Measurements from ENCODE around the gene NPY4R2. TPM values are rescaled to one million over a fixed set of nuclear protein-coding genes. Genes with fewer than 3 reads are reported as not detected.
A peak's percentile ranks its signal among the peaks of the same experiment; 100 is the strongest.
"Not testable (repeated sequence)": the region's sequence is repeated elsewhere in the genome, so short reads cannot be mapped to it uniquely, and the experiment has no call there.

Gene NPY4R2
- total RNA-seq, 2 donors from 2014 or later = 0.24 TPM; not detected in 1

DNA sequence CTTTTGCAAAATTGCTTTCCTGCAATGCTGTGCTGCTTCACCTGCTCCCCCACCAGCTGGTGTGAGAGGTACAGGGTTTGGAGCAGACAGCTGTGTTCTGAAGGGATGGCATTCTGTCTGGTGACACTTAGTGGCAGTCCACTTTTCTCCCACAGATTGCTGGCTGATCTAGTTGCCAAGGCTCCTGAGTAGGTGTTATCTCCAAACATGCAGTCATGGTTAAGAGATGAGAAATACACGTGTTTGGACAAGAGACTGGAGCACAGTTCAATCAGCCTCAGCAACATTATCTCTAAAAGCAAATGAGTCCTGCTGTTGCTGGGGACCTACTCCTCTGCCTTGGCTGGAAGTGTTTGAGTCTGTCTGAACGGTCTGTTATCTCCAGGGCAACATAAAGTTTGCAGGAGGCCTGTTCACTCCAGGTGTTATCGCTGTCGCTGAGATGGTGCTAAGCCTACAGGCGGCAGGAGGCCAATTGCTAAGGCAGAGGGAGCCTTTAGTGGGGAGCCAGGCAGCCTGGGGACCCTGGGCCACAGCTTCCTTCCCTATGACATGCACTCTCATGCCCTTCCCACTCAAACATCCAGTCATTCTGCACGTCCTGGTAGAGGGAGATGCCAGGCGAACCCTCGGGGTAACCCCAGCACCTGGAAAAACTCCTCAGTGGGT lies 24.0 kb downstream of the NPY4R2 start:
- not testable (repeated sequence) for H3K27me3 Mint-ChIP-seq (ENCODE audit: insufficient read depth); H3K4me1 ChIP-seq (ENCODE audit: control insufficient read depth, insufficient read depth, low read length); H3K9me3 ChIP-seq (ENCODE audit: control insufficient read depth, low read length); H3K4me3 ChIP-seq (ENCODE audit: low read length); H3K9me3 Mint-ChIP-seq; H3K27ac ChIP-seq (ENCODE audit: low read depth, low read length); H3K27me3 ChIP-seq (ENCODE audit: control insufficient read depth, insufficient read depth, low read length, poor library complexity, severe bottlenecking); H3K36me3 Mint-ChIP-seq (ENCODE audit: low read depth); H3K4me3 Mint-ChIP-seq; H3K9ac ChIP-seq (ENCODE audit: extremely low read depth, low read length, poor library complexity, severe bottlenecking); H3K36me3 ChIP-seq (ENCODE audit: control insufficient read depth, insufficient read depth, low read length)
- H3K4me1 Mint-ChIP-seq = peaks cover 11% of the 10 kb centered on the region
- H3K27ac Mint-ChIP-seq = peak overlapping the region; percentile 79
- 63% methylated on average over 3 of the region's 8 CpGs; no CpG with 5 or more reads in 1 of the 2 experiments for WGBS, 2 experiments (ENCODE audit: insufficient coverage in 1 of 2, insufficient read length in 1 of 2)
- peak; percentile 52 for DNase-seq

GRCh38 chr10:47943328-47943727 lies 24.9 kb downstream of the NPY4R2 start:
- H3K9ac ChIP-seq (ENCODE audit: extremely low read depth, low read length, poor library complexity, severe bottlenecking); H3K27me3 Mint-ChIP-seq (ENCODE audit: insufficient read depth); H3K27ac ChIP-seq (ENCODE audit: low read depth, low read length); H3K4me3 Mint-ChIP-seq; H3K4me1 ChIP-seq (ENCODE audit: control insufficient read depth, insufficient read depth, low read length); H3K36me3 ChIP-seq (ENCODE audit: control insufficient read depth, insufficient read depth, low read length); H3K27me3 ChIP-seq (ENCODE audit: control insufficient read depth, insufficient read depth, low read length, poor library complexity, severe bottlenecking); H3K9me3 Mint-ChIP-seq; H3K9me3 ChIP-seq (ENCODE audit: control insufficient read depth, low read length); H3K27ac Mint-ChIP-seq; DNase-seq; H3K36me3 Mint-ChIP-seq (ENCODE audit: low read depth); H3K4me3 ChIP-seq (ENCODE audit: low read length): not testable (repeated sequence)
- peaks cover 11% of the 10 kb centered on the region for H3K4me1 Mint-ChIP-seq
- WGBS, 2 experiments (ENCODE audit: insufficient coverage in 1 of 2, insufficient read length in 1 of 2) = no CpG with 5 or more reads among the region's 4 CpGs

GRCh38 chr10:47947424-47947823 lies 29.0 kb downstream of the NPY4R2 start:
- H3K4me3 Mint-ChIP-seq; H3K4me1 ChIP-seq (ENCODE audit: control insufficient read depth, insufficient read depth, low read length); H3K4me3 ChIP-seq (ENCODE audit: low read length); H3K27ac Mint-ChIP-seq; H3K27me3 ChIP-seq (ENCODE audit: control insufficient read depth, insufficient read depth, low read length, poor library complexity, severe bottlenecking); H3K36me3 ChIP-seq (ENCODE audit: control insufficient read depth, insufficient read depth, low read length); H3K9me3 ChIP-seq (ENCODE audit: control insufficient read depth, low read length); H3K36me3 Mint-ChIP-seq (ENCODE audit: low read depth); DNase-seq; H3K27ac ChIP-seq (ENCODE audit: low read depth, low read length); H3K9me3 Mint-ChIP-seq; H3K4me1 Mint-ChIP-seq; H3K27me3 Mint-ChIP-seq (ENCODE audit: insufficient read depth); H3K9ac ChIP-seq (ENCODE audit: extremely low read depth, low read length, poor library complexity, severe bottlenecking): not testable (repeated sequence)
- no CpG with 5 or more reads among the region's 1 CpG for WGBS, 2 experiments (ENCODE audit: insufficient coverage in 1 of 2, insufficient read length in 1 of 2)

- H3K36me3 Mint-ChIP-seq (ENCODE audit: low read depth); H3K27ac ChIP-seq (ENCODE audit: low read depth, low read length); H3K4me3 ChIP-seq (ENCODE audit: low read length); H3K4me1 Mint-ChIP-seq; H3K4me1 ChIP-seq (ENCODE audit: control insufficient read depth, insufficient read depth, low read length); H3K4me3 Mint-ChIP-seq; H3K9me3 ChIP-seq (ENCODE audit: control insufficient read depth, low read length); H3K36me3 ChIP-seq (ENCODE audit: control insufficient read depth, insufficient read depth, low read length); H3K27ac Mint-ChIP-seq; H3K9ac ChIP-seq (ENCODE audit: extremely low read depth, low read length, poor library complexity, severe bottlenecking); H3K27me3 Mint-ChIP-seq (ENCODE audit: insufficient read depth); H3K27me3 ChIP-seq (ENCODE audit: control insufficient read depth, insufficient read depth, low read length, poor library complexity, severe bottlenecking); H3K9me3 Mint-ChIP-seq: not testable (repeated sequence)
- DNase-seq = peak; percentile 28
- 94% methylated on average over 7 of the region's 8 CpGs; no CpG with 5 or more reads in 1 of the 2 experiments for WGBS, 2 experiments (ENCODE audit: insufficient coverage in 1 of 2, insufficient read length in 1 of 2)
Observed at GRCh38 chr10:47957158-47957557, 38.7 kb downstream of the NPY4R2 start.

- not testable (repeated sequence) for H3K36me3 ChIP-seq (ENCODE audit: control insufficient read depth, insufficient read depth, low read length); H3K4me1 ChIP-seq (ENCODE audit: control insufficient read depth, insufficient read depth, low read length); H3K27me3 Mint-ChIP-seq (ENCODE audit: insufficient read depth); H3K4me3 Mint-ChIP-seq; H3K4me3 ChIP-seq (ENCODE audit: low read length); H3K9me3 ChIP-seq (ENCODE audit: control insufficient read depth, low read length); H3K9ac ChIP-seq (ENCODE audit: extremely low read depth, low read length, poor library complexity, severe bottlenecking); H3K4me1 Mint-ChIP-seq; H3K27ac ChIP-seq (ENCODE audit: low read depth, low read length); H3K27me3 ChIP-seq (ENCODE audit: control insufficient read depth, insufficient read depth, low read length, poor library complexity, severe bottlenecking); H3K36me3 Mint-ChIP-seq (ENCODE audit: low read depth); H3K27ac Mint-ChIP-seq; H3K9me3 Mint-ChIP-seq
- 93% methylated on average over 3 of the region's 5 CpGs; no CpG with 5 or more reads in 1 of the 2 experiments for WGBS, 2 experiments (ENCODE audit: insufficient coverage in 1 of 2, insufficient read length in 1 of 2)
- DNase-seq = peak; percentile 28
Observed at GRCh38 chr10:47959677-47960076, 41.2 kb downstream of the NPY4R2 start.

- not testable (repeated sequence) for H3K36me3 Mint-ChIP-seq (ENCODE audit: low read depth); DNase-seq; H3K9ac ChIP-seq (ENCODE audit: extremely low read depth, low read length, poor library complexity, severe bottlenecking); H3K9me3 Mint-ChIP-seq; H3K27me3 ChIP-seq (ENCODE audit: control insufficient read depth, insufficient read depth, low read length, poor library complexity, severe bottlenecking); H3K9me3 ChIP-seq (ENCODE audit: control insufficient read depth, low read length); H3K4me3 ChIP-seq (ENCODE audit: low read length); H3K36me3 ChIP-seq (ENCODE audit: control insufficient read depth, insufficient read depth, low read length); H3K27me3 Mint-ChIP-seq (ENCODE audit: insufficient read depth); H3K4me3 Mint-ChIP-seq; H3K4me1 Mint-ChIP-seq; H3K4me1 ChIP-seq (ENCODE audit: control insufficient read depth, insufficient read depth, low read length); H3K27ac Mint-ChIP-seq; H3K27ac ChIP-seq (ENCODE audit: low read depth, low read length)
- WGBS, 2 experiments (ENCODE audit: insufficient coverage in 1 of 2, insufficient read length in 1 of 2) = no CpG with 5 or more reads among the region's 2 CpGs
Observed at GRCh38 chr10:47960699-47961098, 42.2 kb downstream of the NPY4R2 start.

DNA sequence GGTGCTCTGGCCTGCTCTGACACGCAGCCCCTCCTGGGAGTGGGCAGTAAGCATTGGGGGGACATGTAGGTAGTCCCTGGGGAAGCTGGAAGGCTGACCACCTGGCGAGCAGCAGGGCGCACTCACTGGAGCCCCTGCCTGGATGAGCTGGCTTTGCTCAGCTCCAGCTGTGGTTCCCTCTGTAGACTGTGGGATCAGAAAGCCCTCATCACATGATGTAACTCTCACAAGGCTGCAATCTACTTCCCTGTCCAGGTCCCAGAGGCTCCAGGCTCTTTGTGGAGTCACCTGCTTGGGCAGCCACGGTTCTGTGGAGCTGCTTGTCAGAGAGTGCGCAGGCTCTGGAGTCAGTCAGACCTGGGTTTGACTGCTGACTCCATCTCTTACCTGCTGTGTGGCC lies 44.3 kb downstream of the NPY4R2 start:
- H3K4me1 Mint-ChIP-seq; H3K36me3 Mint-ChIP-seq (ENCODE audit: low read depth); H3K9ac ChIP-seq (ENCODE audit: extremely low read depth, low read length, poor library complexity, severe bottlenecking); H3K9me3 Mint-ChIP-seq; H3K4me3 Mint-ChIP-seq; H3K9me3 ChIP-seq (ENCODE audit: control insufficient read depth, low read length); H3K36me3 ChIP-seq (ENCODE audit: control insufficient read depth, insufficient read depth, low read length); H3K4me3 ChIP-seq (ENCODE audit: low read length); DNase-seq; H3K27ac Mint-ChIP-seq; H3K27ac ChIP-seq (ENCODE audit: low read depth, low read length); H3K27me3 Mint-ChIP-seq (ENCODE audit: insufficient read depth); H3K27me3 ChIP-seq (ENCODE audit: control insufficient read depth, insufficient read depth, low read length, poor library complexity, severe bottlenecking); H3K4me1 ChIP-seq (ENCODE audit: control insufficient read depth, insufficient read depth, low read length): not testable (repeated sequence)
- WGBS, 2 experiments (ENCODE audit: insufficient coverage in 1 of 2, insufficient read length in 1 of 2) = no CpG with 5 or more reads among the region's 5 CpGs

All from endodermal cell (in vitro differentiated cells).